RPMI7951 (cell line): ENCODE measurements around the gene OPCML. TPM values are rescaled to one million over a fixed set of nuclear protein-coding genes. Genes with fewer than 3 reads are reported as not detected.

Source experiments
- DNase-seq: peaks from one replicate; pipeline ENCODE4 v3.0.0-alpha.2; 2012; ENCODE audit warnings: low read depth
- total RNA-seq: library from RNA; depleted of rRNA; stranded (reverse); fragments of >200 nt; shearing (Covaris generic); gene quantifications from 2 replicates; pipeline ENCODE4 v1.2.3, GENCODE V29; 2014

The OPCML gene
- total RNA-seq, 1 experiment from 2014 or later, result not detected

DNA sequence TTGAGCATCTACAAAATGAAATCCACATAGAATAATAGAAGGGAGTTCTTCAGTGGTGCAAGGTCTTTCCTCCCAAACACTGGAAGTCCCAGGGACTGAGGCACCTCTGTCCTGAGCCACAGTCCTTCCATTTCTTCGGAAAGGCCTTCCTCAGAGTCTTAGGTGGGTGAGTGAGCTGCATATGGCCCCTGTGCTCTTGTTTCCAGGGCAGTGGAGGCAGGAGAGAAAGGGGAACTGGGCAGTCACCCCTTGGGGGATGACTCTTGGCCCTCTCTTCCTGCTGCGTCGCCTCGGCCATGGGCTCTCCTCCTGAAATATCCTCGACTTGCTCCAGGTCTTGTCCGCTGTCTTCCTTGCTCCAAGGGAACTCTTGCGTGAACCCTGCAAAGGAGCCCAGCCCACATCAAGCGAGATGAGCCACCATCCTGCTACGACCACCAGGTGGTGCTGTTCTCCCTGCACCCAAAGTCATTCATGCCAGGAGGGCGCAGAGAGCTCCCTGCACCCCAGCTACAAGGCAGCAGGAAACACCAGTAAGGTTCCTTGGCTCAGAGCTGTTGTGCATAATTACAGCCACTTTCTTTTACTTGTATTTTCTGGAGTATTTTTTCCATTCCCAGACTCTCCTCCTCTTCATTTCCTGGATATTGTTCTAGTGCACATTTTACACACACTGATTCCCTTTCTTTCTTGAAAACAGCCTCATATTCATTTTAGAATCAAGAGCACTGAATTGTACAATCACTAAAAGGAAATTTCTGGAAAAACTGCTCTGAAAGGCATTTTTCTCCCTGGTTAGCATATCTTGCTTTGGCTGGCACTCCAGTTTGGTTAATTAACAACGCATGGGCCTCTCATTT lies 397.8 kb downstream of the OPCML start:
- DNase-seq, result peak; percentile 18

DNA sequence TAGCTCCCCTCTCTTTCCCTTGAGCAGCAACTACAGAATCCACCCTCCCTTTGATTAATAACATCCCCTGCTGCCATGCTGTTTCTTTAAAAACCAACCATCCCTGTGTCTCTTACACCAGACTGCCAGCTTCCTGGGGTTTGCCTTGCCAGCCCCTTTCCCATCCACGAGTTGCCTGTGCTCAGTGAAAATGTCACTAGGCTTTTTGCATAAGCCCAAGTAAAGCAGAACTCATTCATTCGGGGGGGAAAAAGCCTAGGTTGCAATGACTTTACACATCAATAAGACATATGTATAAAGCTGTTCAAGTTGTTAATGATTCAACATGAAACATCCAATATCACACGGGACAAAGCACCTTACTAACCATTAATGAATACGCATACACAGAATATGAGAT lies 398.7 kb downstream of the OPCML start:
- DNase-seq, result no peak

DNA sequence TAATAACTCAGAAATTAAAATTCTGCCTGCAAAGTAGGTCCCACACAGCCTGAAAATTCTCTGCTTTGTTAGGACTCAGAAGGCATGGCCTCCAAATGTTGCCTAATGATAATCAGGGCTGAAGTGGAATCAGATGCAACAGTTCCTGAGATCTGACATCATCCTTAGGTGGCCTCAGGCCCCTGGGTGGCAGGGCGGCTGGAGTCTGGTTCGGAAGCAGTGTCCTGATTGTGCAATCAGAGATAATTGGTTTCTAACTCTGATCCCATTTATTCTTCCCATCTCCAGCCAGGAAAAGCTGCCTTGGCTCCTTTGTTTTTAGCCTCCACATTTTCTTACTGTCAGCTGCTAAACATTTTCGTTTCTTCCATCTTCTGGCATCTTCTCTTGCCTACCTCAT lies 399.3 kb downstream of the OPCML start:
- DNase-seq, result no peak

DNA sequence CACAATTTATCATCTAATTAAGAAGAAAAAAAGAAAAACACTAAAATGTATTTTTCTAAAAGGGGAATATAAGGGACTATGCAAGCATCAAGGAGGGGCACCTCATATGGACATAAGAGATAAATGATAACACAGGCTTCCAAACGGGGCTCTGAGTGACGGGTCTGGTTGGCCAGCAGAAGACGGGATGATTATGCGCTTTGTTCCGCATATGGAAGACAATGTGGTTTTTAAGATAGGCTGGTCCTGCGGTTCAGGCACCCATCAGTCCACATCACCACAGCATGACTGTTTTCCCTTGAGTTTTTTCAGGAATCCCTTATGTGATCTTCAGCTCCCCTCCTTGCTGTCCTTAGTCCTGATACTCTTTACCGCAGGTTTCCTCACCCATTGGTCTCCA lies 404.6 kb downstream of the OPCML start:
- DNase-seq, result no peak

DNA sequence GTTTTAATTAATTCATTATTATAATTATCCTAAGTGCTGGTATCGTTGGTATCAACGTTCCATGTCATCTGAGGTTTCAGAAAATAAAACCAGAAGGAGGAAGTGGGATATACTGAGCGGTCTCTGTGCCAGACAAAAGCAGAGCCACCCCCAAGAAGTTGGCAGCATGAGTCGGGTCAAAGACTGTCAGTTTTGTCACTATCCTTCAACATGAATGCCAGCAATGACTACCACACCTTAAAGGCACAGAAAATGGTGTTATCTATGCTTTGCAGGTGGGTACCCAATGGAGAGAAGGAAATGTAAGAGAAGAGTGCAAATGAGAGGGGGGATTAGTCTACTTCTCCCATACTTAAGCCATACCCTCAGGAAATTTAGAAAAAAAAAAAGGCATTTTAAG lies 408.5 kb downstream of the OPCML start:
- DNase-seq, result no peak

DNA sequence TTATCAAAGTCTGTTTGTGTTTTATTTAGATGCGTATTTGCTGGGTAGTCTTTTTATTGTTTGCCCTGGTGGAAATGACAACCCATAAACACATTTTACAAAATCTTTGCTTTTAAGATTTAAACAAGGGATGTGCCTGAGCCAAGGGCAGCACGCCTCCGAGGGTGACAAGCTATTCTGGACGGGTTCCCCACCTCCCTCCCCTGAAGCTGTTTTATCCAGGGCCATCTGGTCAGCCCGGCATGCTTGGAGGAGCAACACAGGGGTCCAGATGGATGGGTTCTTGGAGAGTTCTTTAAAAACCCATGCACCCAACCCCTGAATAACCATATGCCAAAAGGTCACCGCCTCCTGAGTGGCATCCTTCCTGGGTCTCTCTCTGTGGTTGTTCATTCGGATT lies 408.9 kb downstream of the OPCML start:
- DNase-seq, result no peak

DNA sequence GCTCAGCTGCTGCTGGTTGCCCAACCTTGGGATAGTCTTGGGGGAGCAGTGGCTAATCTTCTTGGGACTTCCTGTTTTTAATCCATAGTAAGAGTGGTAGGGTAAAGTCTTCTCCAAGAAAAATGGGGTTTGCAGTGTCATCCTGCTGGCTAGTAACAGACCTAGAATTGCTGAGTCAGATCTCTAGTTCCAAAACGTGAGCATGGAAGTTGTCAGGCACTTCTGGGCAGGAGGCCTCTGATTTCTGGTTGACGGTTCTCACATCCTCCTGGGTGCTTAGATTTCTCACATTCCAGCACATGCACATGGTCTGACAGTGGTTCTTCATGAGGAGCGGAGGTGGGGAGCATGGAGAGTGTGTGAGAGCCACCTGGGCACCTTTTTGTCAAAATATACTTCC lies 410.0 kb downstream of the OPCML start:
- DNase-seq, result no peak

DNA sequence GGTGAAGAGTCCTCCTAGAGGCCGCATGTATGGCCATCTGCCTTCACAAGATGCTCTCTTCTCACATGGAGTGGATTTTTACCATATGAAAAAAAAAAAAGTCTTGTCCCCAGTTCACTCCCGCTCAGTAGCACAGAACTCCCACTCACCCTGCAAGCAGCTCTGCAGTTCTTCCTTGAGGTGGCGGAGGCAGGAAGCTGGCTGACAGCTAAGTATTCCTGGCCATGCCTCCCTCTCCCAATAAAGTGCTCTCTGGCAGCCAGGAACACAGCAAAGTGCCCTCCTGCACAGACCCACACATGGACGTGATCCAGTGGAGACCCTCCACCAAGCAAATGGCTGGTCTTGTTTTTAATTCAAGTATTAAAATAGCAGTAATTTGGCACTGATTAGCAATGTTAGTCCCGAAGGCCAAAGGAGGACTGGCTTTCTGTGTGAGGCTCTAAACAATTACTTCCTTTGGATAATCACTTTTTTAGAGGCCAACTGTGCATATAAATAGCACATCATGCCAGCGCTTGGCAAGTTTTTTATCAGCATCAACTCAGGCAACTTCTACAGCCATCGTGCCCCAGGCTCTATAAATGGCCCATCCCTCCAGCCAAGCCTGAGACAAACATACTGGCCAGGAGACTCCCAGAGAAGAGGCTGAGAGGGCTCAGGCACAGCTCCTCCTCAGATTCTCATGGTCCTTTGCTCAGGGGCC lies 413.6 kb downstream of the OPCML start:
- no peak for DNase-seq

DNA sequence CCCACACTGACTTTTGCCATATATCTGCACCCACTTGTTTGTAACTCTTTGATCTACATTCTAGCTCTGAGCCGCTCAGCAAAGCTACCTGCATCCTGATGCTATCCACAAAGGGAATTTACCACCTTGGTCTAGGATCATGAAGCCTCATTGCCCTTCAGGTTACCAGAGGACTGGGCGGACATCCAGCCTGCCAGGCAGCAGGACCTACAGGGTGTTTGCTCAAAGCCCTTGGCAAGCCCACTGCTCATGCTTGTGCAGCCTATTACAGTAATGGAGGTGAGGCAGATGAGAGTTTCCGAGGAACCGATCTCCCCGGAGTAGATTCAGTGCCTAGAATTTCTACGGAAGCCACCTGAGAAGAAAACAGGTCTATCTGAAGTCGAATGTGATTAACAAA lies 417.2 kb downstream of the OPCML start:
- no peak for DNase-seq

DNA sequence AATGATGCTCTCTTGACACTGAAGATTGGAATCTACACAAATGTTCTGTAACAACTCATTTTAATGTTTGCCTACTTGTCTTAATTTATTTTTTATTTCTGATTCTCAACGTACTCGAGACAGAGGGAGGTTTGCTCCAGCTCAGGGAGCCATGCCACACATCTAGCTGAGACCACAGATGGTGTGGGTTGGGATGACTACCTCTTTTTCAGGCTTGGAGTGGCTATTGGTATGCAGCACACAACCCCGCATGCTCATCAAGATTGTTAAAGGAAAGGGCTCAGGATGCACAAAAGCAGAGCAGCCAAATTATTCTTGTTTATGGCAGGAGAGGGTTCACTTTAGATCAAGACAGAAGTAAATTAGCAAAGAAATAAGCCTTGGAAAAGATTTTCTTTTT lies 424.5 kb downstream of the OPCML start:
- no peak for DNase-seq

DNA sequence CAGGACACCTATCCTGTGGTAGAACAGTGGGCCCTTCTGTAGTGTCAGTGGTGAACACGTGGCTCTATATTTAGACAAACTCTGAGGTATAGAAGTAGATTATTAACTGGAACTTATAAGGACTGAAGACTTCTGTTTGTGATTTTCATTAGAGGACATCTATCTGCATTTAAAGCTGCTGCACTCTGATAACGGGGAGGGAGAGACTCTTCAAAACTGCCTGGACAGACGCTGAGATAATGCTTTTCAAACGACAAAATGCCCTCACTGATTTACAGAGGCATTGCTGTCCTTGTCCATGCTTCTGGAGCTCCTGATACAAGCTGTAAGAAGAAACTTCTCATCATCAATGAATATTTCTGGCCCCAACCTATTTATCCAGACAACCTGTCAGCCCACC lies 425.2 kb downstream of the OPCML start:
- no peak for DNase-seq

DNA sequence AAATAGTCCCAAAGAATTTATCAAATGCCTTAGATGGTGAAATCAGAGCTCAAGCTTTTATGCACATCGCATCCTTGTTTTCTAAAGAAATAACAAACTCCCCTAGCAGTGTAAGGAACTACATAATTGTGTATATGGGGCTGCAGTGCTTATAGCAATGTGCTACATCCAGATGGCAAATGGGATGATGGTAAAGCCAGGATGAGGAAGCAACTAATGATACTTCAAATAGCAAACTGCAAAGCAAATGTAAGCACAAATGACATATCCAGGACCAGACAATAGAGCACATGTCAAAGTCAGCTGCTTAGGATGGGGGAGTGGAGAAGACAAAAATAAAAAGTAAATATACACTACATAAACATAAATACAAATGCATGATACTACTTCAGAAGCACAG lies 425.9 kb downstream of the OPCML start:
- no peak for DNase-seq

DNA sequence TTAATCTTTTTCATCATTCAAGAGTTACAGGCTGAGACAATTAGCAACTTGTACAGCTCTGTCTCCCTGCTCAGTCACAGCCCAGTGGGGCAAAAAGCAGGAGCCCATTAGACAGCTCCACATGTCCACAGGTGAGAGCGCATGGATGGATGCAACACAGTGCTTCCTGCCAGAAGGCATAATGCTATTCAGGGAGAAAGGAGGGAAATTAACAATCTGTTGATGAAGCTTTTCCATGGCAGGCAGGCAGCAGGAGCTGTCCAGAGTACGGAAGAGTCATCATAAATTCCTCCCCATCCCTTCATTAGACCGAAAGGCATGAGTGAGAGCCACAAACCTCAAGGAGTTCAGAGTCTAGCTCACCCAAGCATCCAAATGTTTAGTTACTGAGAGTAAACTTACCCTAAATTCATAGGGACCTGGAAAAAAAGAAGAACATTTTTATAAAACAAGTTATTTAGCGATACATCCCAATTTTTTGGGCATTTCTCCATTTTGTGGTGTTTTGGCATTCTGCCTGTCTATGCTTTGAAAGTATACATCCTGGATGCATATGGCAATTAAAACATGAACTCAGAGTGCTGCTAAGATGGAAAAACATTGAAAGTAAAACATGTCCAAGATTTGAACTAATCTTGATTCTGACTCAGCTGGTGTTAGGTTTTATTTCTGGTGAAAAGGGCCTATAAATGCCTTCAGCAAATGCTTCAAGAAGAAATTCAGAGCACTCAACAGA lies 428.1 kb downstream of the OPCML start:
- no peak for DNase-seq

DNA sequence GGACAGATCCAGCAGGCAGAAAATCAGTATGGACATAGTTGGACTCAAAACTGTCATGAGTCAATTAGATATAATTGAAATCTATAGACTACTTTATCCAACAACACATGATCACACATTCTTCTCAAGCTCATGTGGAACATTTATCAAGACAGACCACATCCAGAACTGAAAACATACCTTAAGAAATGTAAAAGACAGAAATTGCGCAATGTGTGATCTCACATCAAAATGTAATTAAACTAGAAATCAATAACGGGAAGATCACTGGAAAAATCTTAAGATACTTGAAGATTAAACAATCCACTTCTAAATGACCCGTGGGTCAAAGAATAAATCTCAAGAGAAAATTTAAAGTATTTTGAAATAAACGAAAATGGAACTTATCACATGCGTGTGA lies 435.3 kb downstream of the OPCML start:
- DNase-seq, result no peak

DNA sequence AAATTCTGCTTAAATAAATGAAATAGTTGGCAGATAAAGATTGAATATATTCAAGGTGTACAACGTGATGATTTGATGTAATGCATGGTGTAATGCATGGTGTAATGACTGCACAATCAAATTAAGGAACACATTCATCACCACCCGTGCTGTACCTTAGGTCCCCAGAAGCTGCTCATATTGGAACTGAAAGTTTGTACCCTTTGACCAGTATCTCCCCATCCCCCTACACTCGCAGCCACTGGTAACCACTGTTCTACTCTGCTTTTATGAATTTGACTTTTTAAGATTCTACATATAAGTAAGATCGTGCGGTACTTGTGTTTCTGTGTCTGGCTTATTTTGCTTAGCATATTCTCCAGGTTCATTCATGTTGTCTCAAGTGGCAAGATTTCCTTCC lies 445.8 kb downstream of the OPCML start:
- no peak for DNase-seq

DNA sequence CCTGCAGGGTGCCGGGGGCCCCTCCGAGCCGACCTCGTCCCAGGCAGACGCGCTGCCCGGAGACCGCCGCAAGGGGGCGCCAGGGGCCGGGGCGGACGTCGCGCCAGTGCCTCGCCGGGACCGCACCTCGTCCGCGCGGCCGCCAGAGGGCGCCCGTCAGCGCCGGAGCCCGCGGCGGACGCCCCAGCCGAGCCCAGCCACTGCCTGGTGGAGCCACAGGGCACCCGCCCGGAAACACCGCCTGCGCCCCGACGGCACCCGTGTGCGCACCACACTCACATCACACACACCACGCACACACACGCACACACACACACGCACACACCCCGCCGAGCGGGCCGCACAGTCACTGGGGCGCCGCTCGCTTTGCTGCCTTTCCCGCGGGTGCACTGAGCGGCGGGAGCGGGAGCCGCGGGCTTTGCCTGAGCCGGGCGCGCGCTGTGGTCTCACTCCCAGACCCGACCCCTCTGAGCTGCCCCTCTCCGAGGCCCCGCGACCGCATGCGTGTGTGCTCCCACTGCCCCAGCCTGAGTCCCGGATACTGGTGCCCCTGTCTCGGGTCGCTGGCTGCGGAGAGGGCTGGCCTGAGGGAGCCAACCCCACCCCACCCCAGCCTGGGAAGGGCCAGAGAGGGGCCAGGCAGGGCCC lies 449.3 kb downstream of the OPCML start:
- DNase-seq, result peak; percentile 28

DNA sequence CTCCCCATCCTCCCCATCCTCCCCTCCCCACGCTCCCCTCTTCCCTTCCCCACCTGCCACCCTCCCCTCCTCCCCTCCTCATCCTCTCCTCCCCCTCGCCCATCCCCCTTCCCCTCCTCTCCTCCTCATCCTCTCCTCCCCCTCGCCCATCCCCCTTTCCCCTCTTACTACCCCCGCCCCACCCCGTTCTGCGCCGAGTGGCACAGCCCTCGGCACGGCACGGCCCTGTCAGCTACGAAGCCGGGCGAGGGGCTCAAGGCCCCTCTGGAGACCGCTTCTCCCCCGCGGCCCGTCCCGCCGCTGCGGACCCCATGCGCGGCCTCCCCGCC lies 449.9 kb downstream of the OPCML start:
- peak; percentile 10 for DNase-seq

DNA sequence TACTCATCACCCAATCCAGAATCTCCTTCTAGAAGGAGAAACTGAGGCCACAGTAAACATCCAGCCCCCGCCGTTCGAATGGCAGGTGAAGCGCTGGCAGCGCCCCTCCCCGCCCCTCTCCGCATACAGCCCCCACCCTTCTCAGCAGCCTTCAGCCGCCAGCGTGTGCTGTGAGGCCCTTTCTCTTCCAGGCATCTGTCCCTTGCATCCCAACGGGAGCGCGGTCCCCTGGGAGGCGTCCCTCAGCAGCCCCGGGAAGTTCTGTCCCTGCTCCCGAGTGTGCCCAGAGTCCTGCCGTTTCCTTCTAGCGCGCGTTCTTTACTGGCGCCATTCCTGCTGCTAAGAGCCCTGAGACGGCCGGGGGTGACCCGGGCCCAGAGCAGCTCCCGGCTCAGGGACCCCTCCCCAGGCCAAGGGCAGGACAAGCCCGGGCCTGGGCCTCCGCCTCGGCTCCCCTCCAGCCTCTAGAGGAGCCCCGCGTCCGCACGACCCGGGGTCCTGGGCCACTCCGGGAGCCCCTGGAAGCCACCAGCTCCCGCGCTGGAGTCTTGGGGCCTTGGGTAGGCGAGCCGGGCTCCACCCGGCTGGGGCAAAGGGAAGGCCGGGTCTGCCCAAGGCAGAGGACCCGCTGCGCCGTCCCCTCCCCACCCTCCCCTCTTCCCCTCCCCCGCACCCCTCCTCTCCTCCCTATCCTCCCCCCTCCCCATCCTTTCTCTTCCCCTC lies 450.4 kb downstream of the OPCML start:
- DNase-seq, result no peak

DNA sequence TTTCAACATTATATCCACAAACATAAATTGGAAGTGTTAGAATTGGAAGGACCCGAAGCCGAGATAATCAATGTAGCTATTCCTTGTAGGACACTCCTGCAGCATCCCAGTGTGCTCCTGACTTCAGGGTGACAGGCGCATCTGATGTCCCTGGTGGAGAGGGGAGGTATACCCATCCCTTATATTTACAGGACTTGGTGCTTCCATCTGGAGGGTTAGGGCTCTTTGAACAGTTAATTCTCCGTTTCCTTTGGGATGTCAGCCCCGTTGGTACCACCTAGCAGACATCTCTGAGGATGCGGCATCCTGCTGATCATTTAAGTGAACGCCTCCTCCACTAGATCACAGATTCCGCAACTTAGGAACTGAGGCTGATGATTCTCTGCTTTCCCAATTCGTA lies 451.3 kb downstream of the OPCML start:
- no peak for DNase-seq

DNA sequence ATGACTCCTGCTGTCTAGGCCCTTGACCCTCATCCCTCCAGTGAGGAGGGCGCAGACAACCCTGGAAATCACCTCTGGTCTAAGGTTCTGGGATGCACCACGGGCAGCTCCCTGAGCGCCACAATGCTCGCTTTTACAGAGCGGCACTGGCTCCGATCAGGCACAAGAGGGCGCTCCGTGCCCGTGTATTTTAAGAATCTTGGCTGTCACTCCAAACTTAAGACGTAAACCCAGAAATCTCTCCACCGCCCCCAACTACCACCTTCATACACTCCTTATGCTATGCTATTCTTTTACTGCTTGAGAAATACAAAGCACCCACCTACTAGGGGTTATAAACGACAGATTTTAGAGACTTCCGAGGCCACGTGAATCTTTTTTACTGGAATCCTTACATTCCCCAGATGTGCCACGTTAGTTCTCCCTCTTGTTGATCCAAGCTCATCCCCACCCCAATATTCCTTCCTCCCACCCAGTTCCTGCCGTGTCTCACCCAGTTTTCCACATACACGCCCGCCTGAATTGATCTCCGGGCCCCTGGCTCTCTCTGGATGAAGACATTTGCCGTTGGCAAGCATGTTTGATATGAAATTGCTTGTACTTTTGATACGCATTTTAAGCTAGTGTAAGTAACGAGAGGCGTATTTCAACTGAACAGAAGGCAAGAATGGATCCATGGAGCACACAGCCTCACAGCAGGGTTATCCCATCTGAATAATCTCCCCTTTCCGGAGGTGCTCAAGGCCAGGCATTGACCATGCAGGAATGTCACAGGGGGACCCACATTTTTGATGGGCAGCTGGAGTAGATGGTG lies 453.5 kb downstream of the OPCML start:
- DNase-seq, result peak; percentile 38

DNA sequence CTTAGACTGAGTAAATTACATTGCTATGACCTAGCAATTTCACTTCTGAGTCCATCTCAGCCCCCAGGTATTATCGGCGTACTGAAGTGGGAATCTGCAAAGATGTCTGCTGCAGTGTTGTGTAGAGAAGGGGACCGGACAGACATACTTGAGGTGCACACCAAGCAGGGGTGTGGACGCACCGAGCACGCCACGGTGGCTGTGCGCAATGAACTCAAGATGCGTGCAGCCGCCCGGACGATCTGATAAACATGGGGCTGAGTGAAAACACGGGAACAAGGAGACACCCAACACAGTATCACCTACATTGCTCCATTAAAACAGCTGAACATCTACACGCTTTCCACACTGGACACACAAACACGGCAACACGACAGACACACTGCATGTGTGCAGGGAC lies 454.3 kb downstream of the OPCML start:
- no peak for DNase-seq
